GM23338 (cell line): ENCODE results near the gene PTPRN2. TPM values are rescaled to one million over a fixed set of nuclear protein-coding genes. Genes with fewer than 3 reads are reported as not detected.

Source experiments
- ATAC-seq: fragments of 200-7000 bp; cut with Tn5 transposase; 3 replicates; pipeline ENCODE4 v1.9.1; 2020
- DNase-seq: peaks from one replicate; pipeline ENCODE4 v3.0.0-alpha.2; 2015; ENCODE audit warnings: low spot score
- H2AFZ ChIP-seq: fragments of 200-600 bp; sonication (generic); 2 replicates; pipeline ENCODE4 v1.8.0; 2016; ENCODE audit warnings: antibody characterized with exemption, mild to moderate bottlenecking, moderate library complexity
- H3F3A ChIP-seq: fragments of 200-600 bp; sonication (generic); replicated peaks from 2 replicates; pipeline ENCODE4 v1.8.0; 2017; ENCODE audit warnings: antibody characterized with exemption, mixed run types, low read depth
- H3K27ac ChIP-seq: fragments of 200-600 bp; sonication (generic); 2 replicates; pipeline ENCODE4 v1.6.1; 2016; ENCODE audit warnings: low read depth
- H3K27me3 ChIP-seq: fragments of 200-600 bp; sonication (generic); 2 replicates; pipeline ENCODE4 v1.8.0; 2016; ENCODE audit warnings: mild to moderate bottlenecking, mixed run types, moderate library complexity; ENCODE audit not compliant: insufficient read depth
- H3K36me3 ChIP-seq: fragments of 200-600 bp; sonication (generic); 2 replicates; pipeline ENCODE4 v1.8.0; 2016; ENCODE audit warnings: mild to moderate bottlenecking; ENCODE audit not compliant: insufficient read depth
- H3K4me1 ChIP-seq: fragments of 200-600 bp; sonication (generic); 2 replicates; pipeline ENCODE4 v1.8.0; 2016; ENCODE audit warnings: mild to moderate bottlenecking, moderate library complexity; ENCODE audit not compliant: insufficient read depth
- H3K4me2 ChIP-seq: fragments of 200-600 bp; sonication (generic); 2 replicates; pipeline ENCODE4 v1.7.1; 2017; ENCODE audit warnings: mixed run types
- H3K4me3 ChIP-seq: fragments of 200-600 bp; sonication (generic); 2 replicates; pipeline ENCODE4 v1.6.1; 2016; ENCODE audit warnings: mixed run types
- H3K79me2 ChIP-seq: fragments of 200-600 bp; sonication (generic); replicated peaks from 2 replicates; pipeline ENCODE4 v1.8.0; 2017; ENCODE audit warnings: mild to moderate bottlenecking; ENCODE audit not compliant: insufficient read depth
- H3K9me2 ChIP-seq: fragments of 200-600 bp; sonication (generic); 2 replicates; pipeline ENCODE4 v1.8.0; 2017; ENCODE audit not compliant: insufficient read depth
- H4K20me1 ChIP-seq: fragments of 200-600 bp; sonication (generic); replicated peaks from 2 replicates; pipeline ENCODE4 v1.8.0; 2017; ENCODE audit warnings: mild to moderate bottlenecking; ENCODE audit not compliant: insufficient read depth
- H3K27ac Mint-ChIP-seq: 2 replicates; pipeline ENCODE4 v1.8.0; 2020; ENCODE audit warnings: inconsistent platforms, mild to moderate bottlenecking, moderate library complexity, mixed read lengths
- H3K27me3 Mint-ChIP-seq: 3 replicates; pipeline ENCODE4 v1.8.0; 2022; ENCODE audit warnings: low read depth, mild to moderate bottlenecking, moderate library complexity, mixed read lengths, inconsistent platforms; ENCODE audit not compliant: insufficient read depth, poor library complexity
- H3K36me3 Mint-ChIP-seq: 3 replicates; pipeline ENCODE4 v1.8.0; 2021; ENCODE audit warnings: low read depth, mild to moderate bottlenecking, inconsistent platforms, moderate library complexity, mixed read lengths
- H3K4me1 Mint-ChIP-seq: 3 replicates; pipeline ENCODE4 v1.8.0; 2020; ENCODE audit warnings: mild to moderate bottlenecking, inconsistent platforms, mixed read lengths
- H3K4me3 Mint-ChIP-seq: 3 replicates; pipeline ENCODE4 v1.8.0; 2021; ENCODE audit warnings: moderate library complexity, mild to moderate bottlenecking, inconsistent platforms, mixed read lengths
- H3K9me3 Mint-ChIP-seq: 3 replicates; pipeline ENCODE4 v1.8.0; 2020; ENCODE audit warnings: moderate library complexity, mild to moderate bottlenecking, inconsistent platforms, mixed read lengths
- CREB1 ChIP-seq: fragments of 250-450 bp; sonication (Bioruptor Pico); IDR thresholded peaks from 2 replicates; pipeline ENCODE4 v1.5.0; 2020; ENCODE audit warnings: low read depth, mild to moderate bottlenecking, moderate library complexity
- CTCF ChIP-seq, 2 experiments: fragments of 200-600 bp in 1 of 2; sonication (generic) in 1 of 2; conservative IDR thresholded peaks; 2 replicates each; pipeline versions ENCODE4 v1.5.1 to v1.6.1; 2016 to 2017; ENCODE audit warnings: antibody characterized with exemption in 2 of 2, low read depth in 2 of 2, mild to moderate bottlenecking in 2 of 2, moderate library complexity in 1 of 2
- EZH2 ChIP-seq: fragments of 200-600 bp; sonication (generic); IDR thresholded peaks from one replicate; pipeline ENCODE4 v1.8.0; 2017; ENCODE audit warnings: antibody characterized with exemption, mild to moderate bottlenecking, low read depth; ENCODE audit not compliant: unreplicated experiment
- EZH2phosphoT487 ChIP-seq: fragments of 200-600 bp; sonication (generic); IDR thresholded peaks from one replicate; pipeline ENCODE4 v1.8.1; 2018; ENCODE audit warnings: antibody characterized with exemption; ENCODE audit not compliant: unreplicated experiment
- JUNB ChIP-seq: IDR thresholded peaks from one replicate; pipeline ENCODE4 v1.6.1; 2016; ENCODE audit warnings: antibody characterized with exemption; ENCODE audit not compliant: unreplicated experiment
- NANOG ChIP-seq: IDR thresholded peaks from 2 replicates; pipeline ENCODE4 v1.6.1; 2016; ENCODE audit warnings: antibody characterized with exemption, borderline replicate concordance
- STAT1 ChIP-seq: IDR thresholded peaks from one replicate; pipeline ENCODE4 v1.6.1; 2016; ENCODE audit warnings: antibody characterized with exemption; ENCODE audit not compliant: unreplicated experiment
- ZNF114 ChIP-seq: fragments of 250-450 bp; sonication (Bioruptor Pico); IDR thresholded peaks from 2 replicates; pipeline ENCODE4 v1.5.0; 2020; ENCODE audit warnings: mild to moderate bottlenecking, moderate library complexity
- ZNF331 ChIP-seq: fragments of 250-450 bp; sonication (Bioruptor Pico); IDR thresholded peaks from 2 replicates; pipeline ENCODE4 v1.5.0; 2020; ENCODE audit warnings: low read depth, mild to moderate bottlenecking, moderate library complexity
- polyA plus RNA-seq: library from polyadenylated mRNA; unstranded; fragments of >200 nt; fragmentation: Nextera tagmentation; extraction: Ambion mirVana; gene quantifications from 2 replicates; pipeline ENCODE4 v1.2.1, GENCODE V29; 2016
- total RNA-seq: library from RNA; depleted of rRNA; stranded (reverse); fragments of >200 nt; shearing (Covaris generic); gene quantifications from 2 replicates; pipeline ENCODE4 v1.2.3, GENCODE V29; 2014
- TF ChIP-seq, protein P1 (sequence below): IDR thresholded peaks from one replicate; pipeline ENCODE4 v1.6.1; 2018; ENCODE audit warnings: antibody characterized with exemption; ENCODE audit not compliant: unreplicated experiment
- TF ChIP-seq, protein P2 (sequence below): IDR thresholded peaks from 2 replicates; pipeline ENCODE4 v1.6.1; 2016; ENCODE audit warnings: antibody characterized with exemption
- TF ChIP-seq, protein P3 (sequence below): fragments of 250-450 bp; sonication (Bioruptor Pico); IDR thresholded peaks from 2 replicates; pipeline ENCODE4 v1.5.0; 2020; ENCODE audit warnings: mild to moderate bottlenecking, moderate library complexity

Gene PTPRN2
- total and polyA plus RNA-seq, 2 experiments from 2014 or later = 0.87 to 4.0 TPM

DNA sequence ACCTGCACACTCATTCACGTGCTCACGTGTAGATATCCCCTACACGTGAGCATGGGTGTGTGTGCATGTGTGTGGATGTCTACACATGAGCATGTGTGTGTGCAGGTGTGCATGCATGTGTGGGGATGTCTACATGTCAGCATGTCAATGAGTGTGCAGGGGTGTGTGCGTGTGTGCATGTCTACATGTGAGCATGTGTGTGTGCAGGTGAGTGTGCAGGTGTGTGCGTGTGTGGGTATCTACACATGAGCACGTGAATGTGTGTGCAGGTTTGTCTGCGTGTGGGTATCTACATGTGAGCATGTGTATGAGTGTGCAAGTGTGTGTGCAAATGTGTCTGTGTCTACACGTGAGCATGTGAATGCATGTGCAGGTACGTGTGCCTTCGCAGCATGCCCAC, 274.8 kb downstream of the PTPRN2 start (continued):
- TF ChIP-seq, protein P1, sequence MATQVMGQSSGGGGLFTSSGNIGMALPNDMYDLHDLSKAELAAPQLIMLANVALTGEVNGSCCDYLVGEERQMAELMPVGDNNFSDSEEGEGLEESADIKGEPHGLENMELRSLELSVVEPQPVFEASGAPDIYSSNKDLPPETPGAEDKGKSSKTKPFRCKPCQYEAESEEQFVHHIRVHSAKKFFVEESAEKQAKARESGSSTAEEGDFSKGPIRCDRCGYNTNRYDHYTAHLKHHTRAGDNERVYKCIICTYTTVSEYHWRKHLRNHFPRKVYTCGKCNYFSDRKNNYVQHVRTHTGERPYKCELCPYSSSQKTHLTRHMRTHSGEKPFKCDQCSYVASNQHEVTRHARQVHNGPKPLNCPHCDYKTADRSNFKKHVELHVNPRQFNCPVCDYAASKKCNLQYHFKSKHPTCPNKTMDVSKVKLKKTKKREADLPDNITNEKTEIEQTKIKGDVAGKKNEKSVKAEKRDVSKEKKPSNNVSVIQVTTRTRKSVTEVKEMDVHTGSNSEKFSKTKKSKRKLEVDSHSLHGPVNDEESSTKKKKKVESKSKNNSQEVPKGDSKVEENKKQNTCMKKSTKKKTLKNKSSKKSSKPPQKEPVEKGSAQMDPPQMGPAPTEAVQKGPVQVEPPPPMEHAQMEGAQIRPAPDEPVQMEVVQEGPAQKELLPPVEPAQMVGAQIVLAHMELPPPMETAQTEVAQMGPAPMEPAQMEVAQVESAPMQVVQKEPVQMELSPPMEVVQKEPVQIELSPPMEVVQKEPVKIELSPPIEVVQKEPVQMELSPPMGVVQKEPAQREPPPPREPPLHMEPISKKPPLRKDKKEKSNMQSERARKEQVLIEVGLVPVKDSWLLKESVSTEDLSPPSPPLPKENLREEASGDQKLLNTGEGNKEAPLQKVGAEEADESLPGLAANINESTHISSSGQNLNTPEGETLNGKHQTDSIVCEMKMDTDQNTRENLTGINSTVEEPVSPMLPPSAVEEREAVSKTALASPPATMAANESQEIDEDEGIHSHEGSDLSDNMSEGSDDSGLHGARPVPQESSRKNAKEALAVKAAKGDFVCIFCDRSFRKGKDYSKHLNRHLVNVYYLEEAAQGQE = no peak
- TF ChIP-seq EZH2phosphoT487 = no peak
- TF ChIP-seq EZH2 = no peak
- TF ChIP-seq, protein P2, sequence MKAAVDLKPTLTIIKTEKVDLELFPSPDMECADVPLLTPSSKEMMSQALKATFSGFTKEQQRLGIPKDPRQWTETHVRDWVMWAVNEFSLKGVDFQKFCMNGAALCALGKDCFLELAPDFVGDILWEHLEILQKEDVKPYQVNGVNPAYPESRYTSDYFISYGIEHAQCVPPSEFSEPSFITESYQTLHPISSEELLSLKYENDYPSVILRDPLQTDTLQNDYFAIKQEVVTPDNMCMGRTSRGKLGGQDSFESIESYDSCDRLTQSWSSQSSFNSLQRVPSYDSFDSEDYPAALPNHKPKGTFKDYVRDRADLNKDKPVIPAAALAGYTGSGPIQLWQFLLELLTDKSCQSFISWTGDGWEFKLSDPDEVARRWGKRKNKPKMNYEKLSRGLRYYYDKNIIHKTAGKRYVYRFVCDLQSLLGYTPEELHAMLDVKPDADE = no peak
- TF ChIP-seq CREB1 (CRISPR knock-in tag) = no peak
- no peak for TF ChIP-seq ZNF331 (CRISPR knock-in tag)
- no peak for TF ChIP-seq STAT1
- TF ChIP-seq ZNF114 (CRISPR knock-in tag) = no peak
- no peak for TF ChIP-seq NANOG
- no peak for TF ChIP-seq JUNB
- TF ChIP-seq CTCF (conservative IDR thresholded peaks at IDR 0.05; ENCODE audit: low read depth in 2 of 2) = no peak

GRCh38 chr7:158311791-158312190, 275.8 kb downstream of the PTPRN2 start:
- Mint-ChIP-seq H3K4me3 (no peak overlapping the region), H3K27ac (no peak overlapping the region), H3K36me3 (peaks cover 50% of the 10 kb centered on the region), H3K4me1 (no peaks in the 10 kb centered on the region), H3K9me3 (peaks cover 94% of the 10 kb centered on the region), H3K27me3 (peaks cover 7% of the 10 kb centered on the region)
- Histone ChIP-seq H3K4me2 (no peak overlapping the region), H3K4me3 (no peak overlapping the region), H3K4me1 (no peaks in the 10 kb centered on the region), H3K9me2 (no peaks in the 10 kb centered on the region), H3F3A (0 out of 2 replicates have a peak, but pooled peaks cover 7% of the 10 kb centered on the region), H3K27ac (no peak overlapping the region), H2AFZ (no peak overlapping the region), H3K36me3 (peaks cover 5% of the 10 kb centered on the region), H3K27me3 (no peaks in the 10 kb centered on the region), H4K20me1 (no peaks in the 10 kb centered on the region), H3K79me2 (no peaks in the 10 kb centered on the region)
- no peak for ATAC-seq
- DNase-seq = no peak
- TF ChIP-seq CREB1 (CRISPR knock-in tag) (no peak), ZNF114 (CRISPR knock-in tag) (no peak), EZH2 (no peak)
- TF ChIP-seq, protein P2 = no peak
- TF ChIP-seq, protein P3, sequence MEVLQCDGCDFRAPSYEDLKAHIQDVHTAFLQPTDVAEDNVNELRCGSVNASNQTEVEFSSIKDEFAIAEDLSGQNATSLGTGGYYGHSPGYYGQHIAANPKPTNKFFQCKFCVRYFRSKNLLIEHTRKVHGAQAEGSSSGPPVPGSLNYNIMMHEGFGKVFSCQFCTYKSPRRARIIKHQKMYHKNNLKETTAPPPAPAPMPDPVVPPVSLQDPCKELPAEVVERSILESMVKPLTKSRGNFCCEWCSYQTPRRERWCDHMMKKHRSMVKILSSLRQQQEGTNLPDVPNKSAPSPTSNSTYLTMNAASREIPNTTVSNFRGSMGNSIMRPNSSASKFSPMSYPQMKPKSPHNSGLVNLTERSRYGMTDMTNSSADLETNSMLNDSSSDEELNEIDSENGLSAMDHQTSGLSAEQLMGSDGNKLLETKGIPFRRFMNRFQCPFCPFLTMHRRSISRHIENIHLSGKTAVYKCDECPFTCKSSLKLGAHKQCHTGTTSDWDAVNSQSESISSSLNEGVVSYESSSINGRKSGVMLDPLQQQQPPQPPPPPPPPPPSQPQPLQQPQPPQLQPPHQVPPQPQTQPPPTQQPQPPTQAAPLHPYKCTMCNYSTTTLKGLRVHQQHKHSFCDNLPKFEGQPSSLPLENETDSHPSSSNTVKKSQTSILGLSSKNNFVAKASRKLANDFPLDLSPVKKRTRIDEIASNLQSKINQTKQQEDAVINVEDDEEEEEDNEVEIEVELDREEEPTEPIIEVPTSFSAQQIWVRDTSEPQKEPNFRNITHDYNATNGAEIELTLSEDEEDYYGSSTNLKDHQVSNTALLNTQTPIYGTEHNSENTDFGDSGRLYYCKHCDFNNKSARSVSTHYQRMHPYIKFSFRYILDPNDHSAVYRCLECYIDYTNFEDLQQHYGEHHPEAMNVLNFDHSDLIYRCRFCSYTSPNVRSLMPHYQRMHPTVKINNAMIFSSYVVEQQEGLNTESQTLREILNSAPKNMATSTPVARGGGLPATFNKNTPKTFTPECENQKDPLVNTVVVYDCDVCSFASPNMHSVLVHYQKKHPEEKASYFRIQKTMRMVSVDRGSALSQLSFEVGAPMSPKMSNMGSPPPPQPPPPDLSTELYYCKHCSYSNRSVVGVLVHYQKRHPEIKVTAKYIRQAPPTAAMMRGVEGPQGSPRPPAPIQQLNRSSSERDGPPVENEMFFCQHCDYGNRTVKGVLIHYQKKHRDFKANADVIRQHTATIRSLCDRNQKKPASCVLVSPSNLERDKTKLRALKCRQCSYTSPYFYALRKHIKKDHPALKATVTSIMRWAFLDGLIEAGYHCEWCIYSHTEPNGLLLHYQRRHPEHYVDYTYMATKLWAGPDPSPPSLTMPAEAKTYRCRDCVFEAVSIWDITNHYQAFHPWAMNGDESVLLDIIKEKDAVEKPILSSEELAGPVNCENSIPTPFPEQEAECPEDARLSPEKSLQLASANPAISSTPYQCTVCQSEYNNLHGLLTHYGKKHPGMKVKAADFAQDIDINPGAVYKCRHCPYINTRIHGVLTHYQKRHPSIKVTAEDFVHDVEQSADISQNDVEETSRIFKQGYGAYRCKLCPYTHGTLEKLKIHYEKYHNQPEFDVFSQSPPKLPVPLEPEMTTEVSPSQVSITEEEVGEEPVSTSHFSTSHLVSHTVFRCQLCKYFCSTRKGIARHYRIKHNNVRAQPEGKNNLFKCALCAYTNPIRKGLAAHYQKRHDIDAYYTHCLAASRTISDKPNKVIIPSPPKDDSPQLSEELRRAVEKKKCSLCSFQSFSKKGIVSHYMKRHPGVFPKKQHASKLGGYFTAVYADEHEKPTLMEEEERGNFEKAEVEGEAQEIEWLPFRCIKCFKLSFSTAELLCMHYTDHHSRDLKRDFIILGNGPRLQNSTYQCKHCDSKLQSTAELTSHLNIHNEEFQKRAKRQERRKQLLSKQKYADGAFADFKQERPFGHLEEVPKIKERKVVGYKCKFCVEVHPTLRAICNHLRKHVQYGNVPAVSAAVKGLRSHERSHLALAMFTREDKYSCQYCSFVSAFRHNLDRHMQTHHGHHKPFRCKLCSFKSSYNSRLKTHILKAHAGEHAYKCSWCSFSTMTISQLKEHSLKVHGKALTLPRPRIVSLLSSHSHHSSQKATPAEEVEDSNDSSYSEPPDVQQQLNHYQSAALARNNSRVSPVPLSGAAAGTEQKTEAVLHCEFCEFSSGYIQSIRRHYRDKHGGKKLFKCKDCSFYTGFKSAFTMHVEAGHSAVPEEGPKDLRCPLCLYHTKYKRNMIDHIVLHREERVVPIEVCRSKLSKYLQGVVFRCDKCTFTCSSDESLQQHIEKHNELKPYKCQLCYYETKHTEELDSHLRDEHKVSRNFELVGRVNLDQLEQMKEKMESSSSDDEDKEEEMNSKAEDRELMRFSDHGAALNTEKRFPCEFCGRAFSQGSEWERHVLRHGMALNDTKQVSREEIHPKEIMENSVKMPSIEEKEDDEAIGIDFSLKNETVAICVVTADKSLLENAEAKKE (CRISPR knock-in tag) = no peak
